Activated T-cell treated with anti-CD3 and anti-CD28 coated beads, Interleukin-2, amount 50 U/mL, for 24 hours (primary cell): ENCODE measurements around the gene MINK1.

Experiments
- DNase-seq: peaks from one replicate; pipeline ENCODE4 v3.0.0-alpha.2; 2020
- H3K27ac Mint-ChIP-seq: 2 replicates; pipeline ENCODE4 v1.8.0; 2020; ENCODE audit warnings: mild to moderate bottlenecking, mixed read lengths
- H3K27me3 Mint-ChIP-seq: 2 replicates; pipeline ENCODE4 v1.8.0; 2020; ENCODE audit warnings: mixed read lengths
- H3K36me3 Mint-ChIP-seq: 2 replicates; pipeline ENCODE4 v1.8.0; 2020; ENCODE audit warnings: low read depth, mixed read lengths
- H3K4me1 Mint-ChIP-seq: 2 replicates; pipeline ENCODE4 v1.8.0; 2020; ENCODE audit warnings: low read depth, mixed read lengths
- H3K4me3 Mint-ChIP-seq: 2 replicates; pipeline ENCODE4 v1.8.0; 2020; ENCODE audit warnings: mild to moderate bottlenecking, moderate library complexity, mixed read lengths
- H3K9me3 Mint-ChIP-seq: 2 replicates; pipeline ENCODE4 v1.8.0; 2020; ENCODE audit warnings: mixed read lengths

Gene MINK1

DNA sequence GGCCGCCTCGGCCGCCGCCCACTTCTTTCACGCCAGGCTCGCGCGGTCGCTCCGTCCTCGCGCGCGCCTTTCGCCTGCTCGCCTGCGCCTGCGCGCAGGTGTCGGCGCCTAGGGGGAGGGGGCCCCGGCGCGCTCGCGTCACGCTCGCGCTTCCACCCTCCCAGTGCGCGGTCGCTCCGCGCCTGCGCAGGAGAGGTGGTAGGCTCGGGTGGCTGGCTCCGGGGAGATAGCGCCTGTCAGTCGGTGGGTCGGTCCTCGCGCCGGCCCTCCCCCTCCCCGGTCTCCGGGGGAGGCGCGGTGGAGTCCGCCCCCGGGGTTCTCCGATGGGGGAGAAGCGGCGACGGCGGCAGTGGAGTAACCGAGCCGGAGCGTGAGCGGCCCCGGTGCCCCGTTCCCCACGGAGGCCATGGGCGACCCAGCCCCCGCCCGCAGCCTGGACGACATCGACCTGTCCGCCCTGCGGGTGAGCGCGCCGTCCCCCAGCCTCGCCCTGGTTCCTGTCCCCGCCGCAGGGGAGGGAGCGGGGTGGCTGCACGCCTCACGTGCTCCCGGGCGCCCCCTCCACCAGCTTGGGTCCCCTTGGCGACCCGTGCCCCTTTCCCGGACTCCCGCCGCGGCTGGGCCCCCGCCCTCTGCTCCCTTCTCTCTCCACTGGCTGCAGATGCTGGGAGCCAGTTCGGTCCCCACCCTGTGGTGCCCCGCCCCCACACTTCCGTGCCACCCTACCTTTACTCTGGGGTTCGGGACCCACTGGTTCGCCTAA is at the start of gene MINK1:
Gene MINK1, plus strand, starts transcription at position 163 of the 763 bp plus-strand sequence. Its CDS starts 244 bp downstream, at position 407.
- Mint-ChIP-seq H3K9me3 (no peaks in the 10 kb centered on the region), H3K27ac (peak within 1 kb of the TSS; percentile 96), H3K36me3 (peaks cover 14% of the 10 kb centered on the region), H3K27me3 (no peaks in the 10 kb centered on the region), H3K4me1 (peaks cover 40% of the 10 kb centered on the region), H3K4me3 (peak within 1 kb of the TSS; percentile 89)
- peak; percentile 91 for DNase-seq

- H3K4me1 Mint-ChIP-seq, result peaks cover 28% of the 10 kb centered on the region
- H3K4me3 Mint-ChIP-seq, result no peak overlapping the region
- no peaks in the 10 kb centered on the region for H3K9me3 Mint-ChIP-seq
- peak; percentile 46 for DNase-seq
- H3K27me3 Mint-ChIP-seq, result peaks cover 73% of the 10 kb centered on the region
- no peaks in the 10 kb centered on the region for H3K36me3 Mint-ChIP-seq
- no peak overlapping the region for H3K27ac Mint-ChIP-seq
Measured at GRCh38 chr17:4785311-4786105, 47.6 kb upstream of the MINK1 start.

DNA sequence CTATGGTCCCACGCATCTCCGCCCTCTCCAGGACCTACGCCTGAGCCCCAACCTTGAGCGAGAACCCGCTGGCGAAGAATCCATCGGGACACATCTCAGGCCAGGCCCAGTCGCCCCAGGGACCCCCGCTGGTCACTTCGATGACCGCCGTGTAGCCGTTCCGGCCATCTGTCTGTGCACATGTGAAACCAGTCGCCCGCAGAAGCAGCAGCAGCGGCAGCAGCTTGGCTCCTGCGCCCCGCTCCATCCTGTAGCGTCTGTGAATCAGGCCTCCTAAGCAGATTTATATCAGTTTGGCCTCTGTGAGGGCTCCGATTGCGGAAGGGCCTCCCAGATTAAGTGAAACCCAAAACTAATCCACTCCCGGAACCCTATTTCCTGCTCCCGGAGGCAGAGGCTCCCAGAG is 47.0 kb upstream of the MINK1 start, which contains the start of gene VMO1:
Gene VMO1, minus strand, starts transcription at position 259 of the 406 bp plus-strand sequence. Its CDS starts 12 bp downstream, at position 247.
- Mint-ChIP-seq H3K4me1 (peaks cover 33% of the 10 kb centered on the region), H3K4me3 (no peak within 1 kb of the TSS), H3K9me3 (no peaks in the 10 kb centered on the region), H3K36me3 (no peaks in the 10 kb centered on the region), H3K27me3 (peaks cover 70% of the 10 kb centered on the region), H3K27ac (no peak within 1 kb of the TSS)
- DNase-seq, result peak; percentile 37

- H3K27ac Mint-ChIP-seq, result no peak overlapping the region
- peaks cover 70% of the 10 kb centered on the region for H3K27me3 Mint-ChIP-seq
- H3K4me3 Mint-ChIP-seq, result no peak overlapping the region
Measured at GRCh38 chr17:4786516-4786915, 46.6 kb upstream of the MINK1 start.

DNA sequence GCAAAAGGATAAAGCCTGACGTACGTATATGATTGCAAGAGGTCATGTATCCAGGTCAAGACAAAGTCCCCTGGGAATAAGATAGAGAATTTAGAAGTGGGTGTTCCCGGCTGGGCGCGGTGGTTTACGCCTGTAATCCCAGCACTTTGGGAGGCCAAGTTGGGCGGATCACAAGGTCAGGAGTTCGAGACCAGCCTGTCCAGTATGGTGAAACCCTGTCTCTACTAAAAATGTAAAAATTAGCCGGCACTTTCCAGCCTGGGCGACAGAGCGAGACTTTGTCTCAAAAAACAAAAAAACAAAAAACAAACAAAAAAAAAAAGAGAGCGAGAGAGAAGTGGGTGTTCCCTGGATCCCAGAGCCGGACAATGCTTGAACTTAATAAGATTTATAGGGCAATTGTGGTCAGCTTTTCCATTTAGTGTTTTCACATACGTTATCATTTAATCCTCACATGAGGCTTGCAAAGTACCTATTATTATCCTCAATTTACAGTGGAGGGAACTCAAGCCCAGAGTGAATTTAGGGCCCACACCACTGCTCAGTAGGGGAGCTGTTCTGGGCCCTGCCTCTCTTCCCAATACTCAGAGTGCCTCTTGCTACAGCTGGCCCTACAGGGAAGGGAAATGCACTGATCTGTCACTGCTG is 44.9 kb upstream of the MINK1 start:
- Mint-ChIP-seq H3K27me3 (peaks cover 57% of the 10 kb centered on the region), H3K4me3 (no peak overlapping the region), H3K4me1 (peaks cover 33% of the 10 kb centered on the region), H3K27ac (peak overlapping the region; percentile 14), H3K36me3 (no peaks in the 10 kb centered on the region), H3K9me3 (no peaks in the 10 kb centered on the region)
- DNase-seq, result no peak

More at GRCh38 chr17:4786516-4786915, 46.6 kb upstream of the MINK1 start:
- no peaks in the 10 kb centered on the region for H3K36me3 Mint-ChIP-seq
- H3K4me1 Mint-ChIP-seq, result peaks cover 36% of the 10 kb centered on the region
- H3K9me3 Mint-ChIP-seq, result no peaks in the 10 kb centered on the region
- no peak for DNase-seq

GRCh38 chr17:4788807-4789700 is 44.1 kb upstream of the MINK1 start, which contains the start of gene GLTPD2:
GLTPD2 (plus strand) TSS chr17:4788964; CDS start chr17:4789012, 48 bp downstream.
- no peak for DNase-seq
- Mint-ChIP-seq H3K4me3 (peak within 1 kb of the TSS; percentile 72), H3K4me1 (peaks cover 33% of the 10 kb centered on the region), H3K27ac (peak within 1 kb of the TSS; percentile 73), H3K27me3 (peaks cover 51% of the 10 kb centered on the region), H3K9me3 (no peaks in the 10 kb centered on the region), H3K36me3 (no peaks in the 10 kb centered on the region)

DNA sequence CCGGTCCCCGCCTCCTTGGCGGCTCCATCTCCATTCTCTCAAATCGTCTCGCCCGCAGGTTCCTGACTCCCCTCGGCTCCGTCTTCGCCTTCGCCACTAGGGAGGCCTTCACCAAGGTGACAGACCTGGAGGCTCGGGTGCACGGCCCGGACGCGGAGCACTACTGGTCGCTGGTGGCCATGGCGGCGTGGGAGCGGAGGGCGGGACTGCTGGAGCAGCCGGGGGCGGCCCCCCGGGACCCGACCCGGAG is 43.5 kb upstream of the MINK1 start:
- peaks cover 45% of the 10 kb centered on the region for H3K27me3 Mint-ChIP-seq
- H3K27ac Mint-ChIP-seq, result peak overlapping the region; percentile 73
- no peak for DNase-seq
- H3K4me3 Mint-ChIP-seq, result peak overlapping the region; percentile 72
- no peaks in the 10 kb centered on the region for H3K36me3 Mint-ChIP-seq
- no peaks in the 10 kb centered on the region for H3K9me3 Mint-ChIP-seq
- H3K4me1 Mint-ChIP-seq, result peaks cover 33% of the 10 kb centered on the region

DNA sequence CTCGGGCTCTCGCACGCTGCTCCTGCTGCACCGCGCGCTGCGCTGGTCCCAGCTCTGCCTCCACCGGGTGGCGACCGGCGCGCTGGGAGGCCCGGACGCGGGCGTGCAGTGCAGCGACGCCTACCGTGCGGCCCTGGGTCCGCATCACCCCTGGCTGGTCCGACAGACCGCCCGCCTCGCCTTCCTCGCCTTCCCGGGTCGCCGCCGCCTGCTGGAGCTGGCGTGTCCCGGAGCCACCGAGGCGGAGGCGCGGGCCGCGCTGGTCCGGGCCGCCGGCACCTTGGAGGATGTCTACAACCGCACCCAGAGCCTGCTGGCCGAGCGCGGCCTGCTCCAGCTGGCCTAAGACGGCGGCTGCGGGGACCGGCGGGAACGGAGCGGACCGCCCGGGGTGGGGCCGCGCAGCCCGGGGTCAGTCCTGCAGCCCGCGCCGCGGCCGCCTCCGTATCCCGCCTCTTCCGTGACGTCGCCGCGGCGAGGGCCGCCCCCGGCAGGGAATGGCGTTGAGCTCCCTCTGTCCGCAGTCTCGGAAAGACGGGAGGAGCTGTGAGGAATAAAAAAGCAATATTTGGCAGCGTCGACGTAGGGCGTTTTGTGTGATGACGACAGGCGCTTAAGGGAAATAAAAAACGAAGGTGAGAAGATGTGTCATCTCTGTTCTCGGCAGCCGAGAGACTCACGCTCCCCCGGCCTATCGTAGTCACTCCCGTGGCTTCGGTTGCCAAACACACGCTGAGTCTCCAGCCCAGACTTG is 43.0 kb upstream of the MINK1 start:
- Mint-ChIP-seq H3K4me1 (peaks cover 33% of the 10 kb centered on the region), H3K27ac (peak overlapping the region; percentile 94), H3K4me3 (peak overlapping the region; percentile 80), H3K27me3 (peaks cover 42% of the 10 kb centered on the region), H3K36me3 (no peaks in the 10 kb centered on the region), H3K9me3 (no peaks in the 10 kb centered on the region)
- DNase-seq, result peak; percentile 88

GRCh38 chr17:4790705-4791088 is 42.4 kb upstream of the MINK1 start:
- no peaks in the 10 kb centered on the region for H3K9me3 Mint-ChIP-seq
- no peak for DNase-seq
- H3K27ac Mint-ChIP-seq, result peak overlapping the region; percentile 94
- peaks cover 31% of the 10 kb centered on the region for H3K4me1 Mint-ChIP-seq
- H3K36me3 Mint-ChIP-seq, result no peaks in the 10 kb centered on the region
- H3K27me3 Mint-ChIP-seq, result peaks cover 37% of the 10 kb centered on the region
- peak overlapping the region; percentile 80 for H3K4me3 Mint-ChIP-seq

DNA sequence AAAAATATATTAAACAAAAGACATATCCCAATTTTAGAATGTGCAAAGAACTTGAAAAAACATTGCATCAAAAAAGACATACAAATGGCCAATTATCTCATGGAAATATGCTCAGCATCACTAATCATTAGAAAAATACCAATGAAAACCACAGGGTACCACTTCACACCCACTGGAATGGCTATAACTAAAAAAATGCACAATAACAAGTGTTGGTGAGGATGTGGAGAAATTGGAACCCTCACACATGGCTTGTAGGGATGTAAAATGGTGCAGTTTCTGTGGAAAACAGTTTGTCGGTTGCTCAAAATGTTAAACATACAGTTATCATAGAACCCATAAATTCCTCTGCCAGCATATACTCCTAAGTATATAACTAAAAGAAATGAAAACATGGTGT is 38.0 kb upstream of the MINK1 start:
- Mint-ChIP-seq H3K27ac (peak overlapping the region; percentile 99), H3K36me3 (peaks cover 29% of the 10 kb centered on the region), H3K27me3 (no peaks in the 10 kb centered on the region), H3K4me3 (peak overlapping the region; percentile 97), H3K9me3 (no peaks in the 10 kb centered on the region), H3K4me1 (peaks cover 29% of the 10 kb centered on the region)
- no peak for DNase-seq

- DNase-seq, result peak; percentile 56
- Mint-ChIP-seq H3K9me3 (no peaks in the 10 kb centered on the region), H3K4me1 (peaks cover 26% of the 10 kb centered on the region), H3K36me3 (peaks cover 39% of the 10 kb centered on the region), H3K4me3 (peak overlapping the region; percentile 97), H3K27me3 (no peaks in the 10 kb centered on the region), H3K27ac (peak overlapping the region; percentile 99)
Measured at GRCh38 chr17:4796552-4796920, 36.6 kb upstream of the MINK1 start.

- H3K4me1 Mint-ChIP-seq, result peaks cover 22% of the 10 kb centered on the region
Measured at GRCh38 chr17:4800462-4801196, 32.5 kb upstream of the MINK1 start.

DNA sequence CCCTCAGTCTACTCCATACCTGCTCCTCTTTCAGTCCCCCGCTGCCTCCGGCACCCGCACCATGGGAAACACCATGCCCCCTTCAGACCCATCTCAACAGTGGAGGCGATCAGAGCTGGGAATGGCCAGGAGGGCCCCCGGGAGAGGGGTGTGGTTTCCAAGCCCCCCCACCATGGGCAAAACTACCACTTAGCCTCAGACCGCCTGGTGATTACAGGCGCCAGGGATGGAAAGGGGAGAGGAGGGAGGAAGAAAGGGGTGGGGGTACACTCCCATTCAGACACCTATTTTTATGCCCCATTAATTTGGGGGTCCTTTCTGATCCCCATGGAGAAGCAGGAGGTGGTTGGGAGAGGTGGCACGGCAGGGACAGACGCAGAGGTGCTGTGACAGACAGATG is 30.9 kb upstream of the MINK1 start, which contains the start of gene C17orf114:
Gene C17orf114, minus strand, starts transcription at position 101 of the 400 bp plus-strand sequence.
- Mint-ChIP-seq H3K9me3 (no peaks in the 10 kb centered on the region), H3K27me3 (no peaks in the 10 kb centered on the region), H3K4me1 (peaks cover 16% of the 10 kb centered on the region), H3K36me3 (peaks cover 27% of the 10 kb centered on the region), H3K4me3 (no peak within 1 kb of the TSS), H3K27ac (no peak within 1 kb of the TSS)
- DNase-seq, result no peak

More at GRCh38 chr17:4800462-4801196, 32.5 kb upstream of the MINK1 start:
- DNase-seq, result no peak
- Mint-ChIP-seq H3K36me3 (peaks cover 39% of the 10 kb centered on the region), H3K4me3 (no peak overlapping the region), H3K27me3 (no peaks in the 10 kb centered on the region), H3K9me3 (no peaks in the 10 kb centered on the region), H3K27ac (peak overlapping the region; percentile 58)
